ENCODE results near the gene TOLLIP.
"Not testable (repeated sequence)": the region's sequence is repeated elsewhere in the genome, so short reads cannot be mapped to it uniquely, and the experiment has no call there.

Gene TOLLIP

GRCh38 chr11:1309498-1310317 is at the start of gene TOLLIP:
TSS of gene TOLLIP (minus strand) at chr11:1309632. CDS start at chr11:1309498, 134 bp downstream.
- DNase-seq (ENCODE audit: low spot score), result peak; percentile 93

- not testable (repeated sequence) for DNase-seq (ENCODE audit: low spot score)
Measured at GRCh38 chr11:1358931-1359330, 49.5 kb upstream of the TOLLIP start.

- DNase-seq (ENCODE audit: low spot score), result no peak
Measured at GRCh38 chr11:1358286-1358685, 48.9 kb upstream of the TOLLIP start.

GRCh38 chr11:1356478-1356960 is 47.1 kb upstream of the TOLLIP start:
- DNase-seq (ENCODE audit: low spot score), result no peak

- no peak for DNase-seq (ENCODE audit: low spot score)
Measured at GRCh38 chr11:1356007-1356435, 46.6 kb upstream of the TOLLIP start.

- no peak for DNase-seq (ENCODE audit: low spot score)
Measured at GRCh38 chr11:1354125-1354938, 44.9 kb upstream of the TOLLIP start.

GRCh38 chr11:1353383-1354124 is 44.1 kb upstream of the TOLLIP start:
- no peak for DNase-seq (ENCODE audit: low spot score)

GRCh38 chr11:1352696-1353382 is 43.4 kb upstream of the TOLLIP start:
- DNase-seq (ENCODE audit: low spot score), result no peak

GRCh38 chr11:1351278-1351937 is 42.0 kb upstream of the TOLLIP start:
- peak; percentile 71 for DNase-seq (ENCODE audit: low spot score)

GRCh38 chr11:1350086-1350725 is 40.8 kb upstream of the TOLLIP start:
- DNase-seq (ENCODE audit: low spot score), result no peak

- DNase-seq (ENCODE audit: low spot score), result no peak
Measured at GRCh38 chr11:1349327-1350041, 40.1 kb upstream of the TOLLIP start.

GRCh38 chr11:1348796-1349326 is 39.4 kb upstream of the TOLLIP start:
- no peak for DNase-seq (ENCODE audit: low spot score)

- no peak for DNase-seq (ENCODE audit: low spot score)
Measured at GRCh38 chr11:1348146-1348795, 38.8 kb upstream of the TOLLIP start.

- not testable (repeated sequence) for DNase-seq (ENCODE audit: low spot score)
Measured at GRCh38 chr11:1347411-1347999, 38.1 kb upstream of the TOLLIP start.

- no peak for DNase-seq (ENCODE audit: low spot score)
Measured at GRCh38 chr11:1346669-1347390, 37.4 kb upstream of the TOLLIP start.

GRCh38 chr11:1345737-1346513 is 36.5 kb upstream of the TOLLIP start:
- no peak for DNase-seq (ENCODE audit: low spot score)

GRCh38 chr11:1344056-1344635 is 34.7 kb upstream of the TOLLIP start:
- DNase-seq (ENCODE audit: low spot score), result no peak

Data from RKO (cell line).